PC-3 (cell line): Measurements from ENCODE around the gene BTD.

ENCODE experiments used
- EZH2 ChIP-seq: fragments of 300-600 bp; sonication (generic); IDR thresholded peaks from one replicate; pipeline ENCODE4 v1.6.1; 2017; ENCODE audit warnings: antibody characterized with exemption, mild to moderate bottlenecking, low read length; ENCODE audit not compliant: unreplicated experiment
- EZH2phosphoT487 ChIP-seq: fragments of 300-600 bp; sonication (generic); IDR thresholded peaks from 2 replicates; pipeline ENCODE4 v1.6.1; 2018; ENCODE audit warnings: mild to moderate bottlenecking, antibody characterized with exemption, low read length, borderline replicate concordance
- TF ChIP-seq, protein P1 (sequence below): fragments of 300-600 bp; sonication (generic); conservative IDR thresholded peaks from 2 replicates; pipeline ENCODE4 v1.5.1; 2017; ENCODE audit warnings: antibody characterized with exemption, low read depth, mild to moderate bottlenecking, low read length

DNA sequence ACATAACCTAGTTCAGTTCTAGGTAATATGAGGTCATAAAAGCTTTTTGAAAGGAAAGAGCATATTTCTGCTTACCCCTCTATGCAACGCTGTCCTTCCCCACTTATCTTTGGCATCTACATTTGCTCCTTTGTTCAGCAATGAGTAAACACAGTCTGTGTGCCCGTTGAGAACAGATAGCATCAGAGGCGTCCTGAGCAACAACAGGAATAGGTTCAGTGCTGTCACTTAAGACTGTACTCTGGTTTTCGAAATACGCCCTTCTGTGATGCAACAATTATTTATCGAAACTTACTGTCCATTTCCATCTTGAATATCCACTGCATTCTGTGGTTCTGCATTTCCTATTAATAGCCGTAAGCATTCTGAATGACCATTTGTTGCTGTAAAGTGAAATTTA is 84.4 kb downstream of the BTD start:
- TF ChIP-seq, protein P1, sequence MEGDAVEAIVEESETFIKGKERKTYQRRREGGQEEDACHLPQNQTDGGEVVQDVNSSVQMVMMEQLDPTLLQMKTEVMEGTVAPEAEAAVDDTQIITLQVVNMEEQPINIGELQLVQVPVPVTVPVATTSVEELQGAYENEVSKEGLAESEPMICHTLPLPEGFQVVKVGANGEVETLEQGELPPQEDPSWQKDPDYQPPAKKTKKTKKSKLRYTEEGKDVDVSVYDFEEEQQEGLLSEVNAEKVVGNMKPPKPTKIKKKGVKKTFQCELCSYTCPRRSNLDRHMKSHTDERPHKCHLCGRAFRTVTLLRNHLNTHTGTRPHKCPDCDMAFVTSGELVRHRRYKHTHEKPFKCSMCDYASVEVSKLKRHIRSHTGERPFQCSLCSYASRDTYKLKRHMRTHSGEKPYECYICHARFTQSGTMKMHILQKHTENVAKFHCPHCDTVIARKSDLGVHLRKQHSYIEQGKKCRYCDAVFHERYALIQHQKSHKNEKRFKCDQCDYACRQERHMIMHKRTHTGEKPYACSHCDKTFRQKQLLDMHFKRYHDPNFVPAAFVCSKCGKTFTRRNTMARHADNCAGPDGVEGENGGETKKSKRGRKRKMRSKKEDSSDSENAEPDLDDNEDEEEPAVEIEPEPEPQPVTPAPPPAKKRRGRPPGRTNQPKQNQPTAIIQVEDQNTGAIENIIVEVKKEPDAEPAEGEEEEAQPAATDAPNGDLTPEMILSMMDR: no peak
- TF ChIP-seq EZH2 (no peak), EZH2phosphoT487 (no peak)
